ENCODE results near the gene CDC42EP3.

The CDC42EP3 gene

DNA sequence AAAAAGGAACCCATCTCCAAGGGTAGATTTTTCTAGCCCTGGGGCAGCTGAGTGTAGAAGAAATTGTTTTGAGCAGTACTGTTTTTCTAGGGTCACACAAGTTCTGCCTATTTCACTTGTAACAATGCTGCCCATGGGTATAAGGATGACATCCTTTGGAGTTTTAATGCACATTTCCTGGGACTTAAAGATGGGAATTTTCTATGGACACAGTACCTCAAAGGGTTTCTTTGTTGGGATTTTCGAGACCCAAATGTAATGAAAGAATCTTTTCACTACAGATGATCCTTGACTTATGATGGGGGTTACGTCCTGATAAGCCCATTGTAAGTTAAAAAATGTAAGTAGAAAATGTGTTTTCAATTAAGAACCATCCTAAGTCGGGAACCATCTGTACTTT, 31.8 kb downstream of the CDC42EP3 start:
- no peak for DNase-seq (ENCODE audit: low read depth, low spot score)
- H3K27ac ChIP-seq: no peak overlapping the region

DNA sequence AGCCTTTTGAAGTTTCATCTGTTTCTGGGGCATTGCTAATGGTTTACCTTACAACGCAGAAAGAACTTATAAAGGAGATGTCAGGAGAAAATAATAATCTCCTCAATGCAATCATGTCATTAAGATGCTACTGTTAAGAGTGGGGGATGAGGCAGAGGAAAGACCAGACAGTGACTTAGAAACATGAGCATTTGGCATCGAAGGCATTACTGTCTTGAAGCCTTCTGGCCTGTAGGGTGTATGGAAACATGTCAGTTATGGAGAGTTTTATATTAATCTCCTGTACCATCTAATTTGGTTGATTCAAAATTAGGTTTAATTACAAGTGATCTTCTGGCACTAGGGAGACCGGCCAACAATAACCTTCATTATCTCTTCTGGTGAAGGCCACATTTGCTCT, 32.5 kb downstream of the CDC42EP3 start:
- DNase-seq (ENCODE audit: low read depth, low spot score): no peak
- H3K27ac ChIP-seq: no peak overlapping the region

DNA sequence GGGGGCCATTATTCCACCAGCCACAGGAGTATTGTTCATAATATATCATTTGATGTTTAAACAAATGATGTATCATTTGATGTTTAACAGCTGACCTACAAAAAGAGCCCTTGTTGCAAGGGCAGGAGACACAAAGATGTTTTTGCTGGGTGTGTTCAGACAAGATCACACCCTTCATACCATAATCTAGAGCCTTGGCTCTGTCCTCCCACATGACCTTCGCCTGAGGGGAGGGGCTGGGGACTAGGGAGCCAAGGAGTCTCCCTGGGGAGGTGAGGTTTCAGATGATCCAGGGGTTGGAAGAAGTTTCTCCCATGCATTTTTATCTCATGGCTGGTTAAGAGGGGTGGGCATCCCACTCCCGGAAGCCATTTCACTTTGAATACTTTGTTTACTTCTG, 33.5 kb downstream of the CDC42EP3 start:
- H3K27ac ChIP-seq: no peak overlapping the region
- no peak for DNase-seq (ENCODE audit: low read depth, low spot score)

DNA sequence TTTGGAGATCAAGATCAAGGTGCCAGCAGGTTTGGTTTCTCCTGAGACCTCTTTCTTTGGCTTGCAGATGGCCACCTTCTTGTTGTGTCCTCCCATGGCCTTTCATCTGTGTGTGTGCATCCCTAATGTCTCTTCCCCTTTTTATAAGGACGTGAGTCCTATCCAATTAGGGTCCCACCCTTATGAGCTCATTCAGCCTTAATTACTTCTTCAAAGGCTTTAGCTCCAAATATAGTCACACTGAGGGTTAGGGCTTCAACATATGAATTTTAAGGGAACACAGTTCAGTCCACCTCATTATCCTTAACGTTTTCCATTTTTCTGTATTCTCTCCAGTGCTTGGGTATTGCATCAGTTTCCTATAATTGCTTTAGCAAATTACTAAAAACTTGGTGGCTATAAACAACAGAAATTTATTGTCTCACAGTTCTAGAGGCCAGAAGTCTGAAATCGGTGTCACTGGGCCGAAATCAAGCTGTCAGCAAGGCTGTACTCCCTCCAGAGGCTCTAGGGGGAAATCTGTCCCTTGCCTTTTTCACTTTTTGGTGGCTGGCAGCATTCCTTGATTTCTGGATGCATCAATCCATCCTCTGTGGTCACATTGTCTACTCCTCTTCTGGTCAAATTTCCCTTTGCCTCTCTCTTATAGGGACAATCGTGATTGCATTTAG, 34.1 kb downstream of the CDC42EP3 start:
- no peak for DNase-seq (ENCODE audit: low read depth, low spot score)
- no peak overlapping the region for H3K27ac ChIP-seq

- no peak for DNase-seq (ENCODE audit: low read depth, low spot score)
Observed at GRCh38 chr2:37636381-37637066, 34.9 kb downstream of the CDC42EP3 start.

DNA sequence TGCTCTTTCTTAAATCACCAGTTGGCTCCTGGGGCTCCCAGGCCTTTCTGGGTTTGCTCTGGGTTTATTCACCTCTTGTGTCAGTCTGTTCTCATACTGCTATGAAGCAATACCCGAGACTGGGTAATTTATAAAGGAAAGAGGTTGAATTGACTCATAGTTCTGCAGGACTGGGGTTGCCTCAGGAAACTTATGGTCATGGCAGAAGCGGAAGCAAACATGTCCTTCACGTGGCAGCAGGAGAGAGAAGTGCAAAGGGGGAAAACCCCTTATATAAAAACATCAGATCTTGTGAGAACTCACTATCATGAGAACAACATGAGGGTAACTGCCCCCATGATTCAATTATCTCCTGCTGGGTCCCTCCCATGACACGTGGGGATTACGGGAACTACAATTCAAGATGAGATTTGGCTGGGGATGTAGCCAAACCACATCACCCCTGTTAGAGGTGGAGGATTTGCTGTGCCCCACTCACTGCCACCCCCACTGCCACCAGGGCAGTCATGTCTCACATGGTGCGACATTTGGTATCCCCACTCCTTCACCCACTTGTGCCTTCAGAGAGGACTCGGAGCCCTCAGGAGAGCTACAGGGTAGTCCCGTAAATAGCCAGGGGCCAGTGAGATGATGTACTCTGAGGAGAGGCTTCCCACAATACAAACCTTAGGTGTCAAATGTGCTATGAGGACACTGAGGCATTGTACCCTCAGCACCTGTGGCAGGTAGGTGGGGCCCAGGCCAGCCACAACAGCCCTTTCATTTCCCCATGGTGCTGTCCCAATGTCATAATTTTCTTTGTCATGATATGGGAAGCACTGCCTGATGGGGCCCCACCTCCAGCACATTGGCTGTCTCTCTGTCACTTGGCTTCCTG, 35.7 kb downstream of the CDC42EP3 start:
- H3K27ac ChIP-seq: peak overlapping the region; percentile 62
- DNase-seq (ENCODE audit: low read depth, low spot score): peak; percentile 87

More at GRCh38 chr2:37636381-37637066, 34.9 kb downstream of the CDC42EP3 start:
- H3K27ac ChIP-seq: peak overlapping the region; percentile 62

- no peak for DNase-seq (ENCODE audit: low read depth, low spot score)
- H3K27ac ChIP-seq: peak overlapping the region; percentile 62
Observed at GRCh38 chr2:37634914-37635503, 36.4 kb downstream of the CDC42EP3 start.

- DNase-seq (ENCODE audit: low read depth, low spot score): no peak
- no peak overlapping the region for H3K27ac ChIP-seq
Observed at GRCh38 chr2:37633845-37634244, 37.6 kb downstream of the CDC42EP3 start.

DNA sequence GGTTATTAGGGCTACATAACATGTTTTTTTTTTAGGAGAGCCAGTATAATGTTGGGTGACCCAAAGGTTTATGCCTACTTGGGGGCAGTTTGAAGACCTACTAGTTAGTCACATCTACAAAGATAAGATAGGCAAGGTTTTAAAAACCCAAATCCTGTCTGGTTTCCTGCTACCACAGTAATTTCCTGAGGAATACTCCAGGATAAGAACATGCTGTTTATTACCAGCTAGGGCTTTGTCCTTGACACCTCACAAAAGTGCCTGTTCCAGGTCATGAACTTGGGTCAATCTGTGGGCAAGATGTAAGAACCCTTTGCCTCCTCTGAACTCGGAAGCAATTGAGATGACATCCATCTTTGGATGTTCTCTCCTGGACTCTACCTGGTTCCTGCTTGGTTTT, 38.2 kb downstream of the CDC42EP3 start:
- H3K27ac ChIP-seq: no peak overlapping the region
- DNase-seq (ENCODE audit: low read depth, low spot score): no peak

DNA sequence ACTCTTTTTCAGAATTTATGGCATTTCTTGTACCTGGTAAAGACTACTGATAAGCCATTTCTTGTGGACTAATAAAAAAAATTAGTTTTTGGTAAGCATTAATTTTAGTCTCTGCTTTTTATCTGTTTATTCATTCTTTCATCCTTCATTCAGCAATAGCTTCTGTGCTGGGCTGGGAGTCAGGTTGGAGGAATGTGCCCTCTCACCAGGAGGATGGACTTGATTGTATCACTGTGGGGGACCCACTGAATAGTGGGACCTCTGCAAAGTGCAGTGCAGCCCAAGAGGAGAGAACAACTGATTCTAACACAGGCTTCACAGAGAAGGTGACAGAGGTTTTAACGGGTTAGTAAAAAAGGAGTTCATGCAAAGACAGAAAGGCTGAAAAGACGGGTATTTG, 39.1 kb downstream of the CDC42EP3 start:
- DNase-seq (ENCODE audit: low read depth, low spot score): no peak
- no peak overlapping the region for H3K27ac ChIP-seq

DNA sequence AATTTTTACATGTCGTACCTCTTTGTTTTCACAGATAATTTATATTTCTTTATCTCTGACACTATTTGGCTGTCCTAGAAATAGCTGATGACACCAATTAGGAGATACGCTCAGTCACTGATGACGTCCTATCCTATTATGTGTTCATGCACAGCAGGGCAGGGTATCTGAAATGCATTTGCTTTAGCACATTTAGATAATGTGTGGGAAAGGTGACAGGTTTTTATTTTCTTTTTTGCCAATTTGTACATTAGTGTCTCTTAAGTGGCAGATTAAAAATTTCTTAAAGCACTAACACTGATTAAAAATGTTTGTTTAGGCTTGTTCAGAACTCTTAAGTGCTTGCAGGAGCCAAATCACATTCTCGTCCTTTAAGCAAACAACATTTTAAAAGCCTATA, 39.7 kb downstream of the CDC42EP3 start:
- no peak overlapping the region for H3K27ac ChIP-seq
- DNase-seq (ENCODE audit: low read depth, low spot score): no peak

DNA sequence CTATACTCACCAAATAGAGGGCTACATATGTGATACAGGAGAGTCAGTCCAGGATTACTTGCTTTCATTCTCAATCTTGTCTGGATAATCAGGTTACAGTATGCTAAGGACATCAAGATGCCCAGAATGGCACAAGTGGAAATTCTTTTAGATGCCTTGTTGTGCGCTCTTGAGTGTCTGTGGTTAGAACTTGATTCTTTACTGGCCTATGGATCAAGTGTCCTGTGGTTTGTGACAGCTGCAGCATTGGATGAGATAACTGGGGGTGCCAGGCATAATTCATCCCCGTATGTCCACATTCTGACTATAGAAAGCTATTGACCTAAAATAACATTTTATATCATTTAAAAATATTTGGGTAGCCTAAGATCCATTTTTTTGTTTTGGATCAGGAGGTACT, 40.1 kb downstream of the CDC42EP3 start:
- H3K27ac ChIP-seq: no peak overlapping the region

GRCh38 chr2:37630776-37631175, 40.7 kb downstream of the CDC42EP3 start:
- no peak overlapping the region for H3K27ac ChIP-seq
- DNase-seq (ENCODE audit: low read depth, low spot score): no peak

More for the DNA sequence above, 40.1 kb downstream of the CDC42EP3 start:
- no peak for DNase-seq (ENCODE audit: low read depth, low spot score)

GRCh38 chr2:37630301-37630700, 41.1 kb downstream of the CDC42EP3 start:
- no peak overlapping the region for H3K27ac ChIP-seq
- no peak for DNase-seq (ENCODE audit: low read depth, low spot score)

GRCh38 chr2:37629529-37629928, 41.9 kb downstream of the CDC42EP3 start:
- H3K27ac ChIP-seq: no peak overlapping the region

DNA sequence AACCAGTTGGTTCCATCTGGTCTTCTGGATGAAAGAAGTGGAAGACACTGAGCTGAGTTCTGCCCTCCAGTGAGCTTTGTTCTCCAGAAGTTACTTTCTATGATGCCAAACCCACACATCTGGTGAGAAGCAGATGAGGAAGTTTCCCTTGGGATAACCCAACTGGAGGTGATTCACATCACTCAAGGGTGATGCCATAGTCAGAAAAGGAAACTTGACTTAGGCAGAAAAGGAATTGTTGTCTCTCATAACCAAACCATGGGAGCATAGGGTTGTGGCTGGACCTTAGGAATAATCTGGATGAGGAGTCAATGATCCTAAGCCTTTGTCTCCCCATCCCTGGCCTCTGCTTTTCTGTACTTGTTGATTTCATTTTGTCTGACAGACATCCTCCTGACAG, 43.7 kb downstream of the CDC42EP3 start:
- peak overlapping the region; percentile 38 for H3K27ac ChIP-seq
- DNase-seq (ENCODE audit: low read depth, low spot score): no peak

More at GRCh38 chr2:37629529-37629928, 41.9 kb downstream of the CDC42EP3 start:
- no peak for DNase-seq (ENCODE audit: low read depth, low spot score)

DNA sequence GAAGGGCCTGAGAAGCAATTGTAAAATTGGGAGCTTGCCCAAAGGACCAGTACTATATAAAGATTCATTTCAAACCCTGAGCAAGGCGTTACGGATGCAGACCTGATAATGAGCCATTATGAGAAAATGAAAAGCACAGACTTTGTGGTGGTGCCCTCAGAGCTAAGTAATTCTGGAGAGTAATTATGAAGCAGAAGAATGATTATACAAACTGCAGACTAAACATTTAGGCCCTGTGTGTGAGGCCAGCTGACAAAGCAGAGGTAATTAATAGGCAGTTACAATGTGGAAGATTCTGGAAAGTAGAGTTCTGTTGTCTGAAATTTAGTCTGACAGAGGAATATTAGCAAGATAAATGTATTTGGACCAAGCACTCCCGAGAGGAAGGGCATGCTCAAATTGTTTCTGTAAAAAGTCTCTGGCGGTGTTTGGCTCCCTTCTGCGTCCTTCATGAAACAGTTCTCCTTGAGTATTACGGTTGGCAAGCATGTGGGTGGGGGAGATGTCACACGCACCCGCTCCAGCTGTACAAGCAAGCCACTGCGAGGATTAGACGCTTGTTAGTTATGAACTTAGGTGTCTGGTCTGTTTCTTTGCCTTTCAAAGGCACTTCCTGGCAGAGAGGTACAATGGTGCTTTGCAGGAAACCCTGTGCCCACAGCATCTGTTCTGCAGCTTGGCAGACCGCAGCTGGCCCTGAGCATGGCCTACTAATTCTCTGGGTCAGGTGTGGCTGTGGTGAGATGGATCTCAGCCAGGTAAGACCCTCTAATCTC, 45.5 kb downstream of the CDC42EP3 start:
- no peak for DNase-seq (ENCODE audit: low read depth, low spot score)
- peak overlapping the region; percentile 91 for H3K27ac ChIP-seq

- H3K27ac ChIP-seq: peak overlapping the region; percentile 91
- peak; percentile 39 for DNase-seq (ENCODE audit: low read depth, low spot score)
Observed at GRCh38 chr2:37625156-37625555, 46.3 kb downstream of the CDC42EP3 start.

- DNase-seq (ENCODE audit: low read depth, low spot score): peak; percentile 64
- peak overlapping the region; percentile 91 for H3K27ac ChIP-seq
Observed at GRCh38 chr2:37623971-37624900, 47.2 kb downstream of the CDC42EP3 start.

All from epithelial cell of prostate (primary cell).